Cerebellar nuclear complex (tissue), 1 donor: ENCODE results near the gene FAM72D.
"Not testable (repeated sequence)": the region's sequence is repeated elsewhere in the genome, so short reads cannot be mapped to it uniquely, and the experiment has no call there.

Experiments used
- DNase-seq, 2 experiments: peaks; one replicate each; lab custom pipeline; 2025; lab: John Stamatoyannopoulos, UW

Gene FAM72D

DNA sequence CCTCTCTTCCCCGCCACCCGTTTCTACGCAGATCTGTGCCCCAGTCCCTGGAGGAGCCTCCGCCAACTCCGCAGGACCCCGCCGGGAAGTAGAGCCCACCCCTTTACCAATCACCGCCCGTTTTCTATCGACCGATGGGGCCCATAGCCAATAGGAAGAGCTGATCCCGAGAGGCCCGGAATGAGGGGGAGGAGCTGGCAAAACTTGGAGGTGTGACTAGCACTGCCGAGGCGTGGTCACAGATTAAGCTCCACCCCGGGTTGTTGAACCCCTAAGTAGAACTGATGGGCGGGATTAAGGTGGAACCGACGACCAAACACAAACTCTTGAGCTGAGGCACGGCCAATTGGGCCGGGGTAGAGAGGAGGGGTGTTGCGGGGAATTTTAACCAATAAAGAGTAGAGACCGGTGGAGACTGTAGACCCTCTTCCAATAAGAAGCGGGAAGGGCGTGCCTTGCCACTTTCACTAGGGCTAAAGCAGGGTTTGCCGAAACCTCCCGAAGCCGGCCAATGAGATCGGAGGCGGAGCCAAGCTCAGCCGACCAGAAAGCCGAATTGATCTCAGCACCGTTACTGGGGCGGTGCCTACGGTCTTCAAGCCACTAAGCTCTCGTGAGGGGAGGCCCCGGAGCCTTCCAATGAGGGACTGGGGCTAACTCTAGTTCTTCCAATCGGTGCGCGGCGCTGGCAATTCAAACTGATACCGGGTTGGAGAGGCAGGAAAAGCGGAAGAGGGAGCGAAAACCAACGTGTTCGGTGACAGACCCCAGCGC, at the start of gene FAM72D, which contains the start of gene SRGAP2B:
FAM72D (plus strand) TSS at position 691 of the 774 bp plus-strand sequence. CDS start 874 bp downstream, outside the sequence.
SRGAP2B (minus strand) TSS at position 45 of the 774 bp plus-strand sequence. CDS start 2,427 bp downstream, outside the sequence.
- not testable (repeated sequence) for DNase-seq

DNA sequence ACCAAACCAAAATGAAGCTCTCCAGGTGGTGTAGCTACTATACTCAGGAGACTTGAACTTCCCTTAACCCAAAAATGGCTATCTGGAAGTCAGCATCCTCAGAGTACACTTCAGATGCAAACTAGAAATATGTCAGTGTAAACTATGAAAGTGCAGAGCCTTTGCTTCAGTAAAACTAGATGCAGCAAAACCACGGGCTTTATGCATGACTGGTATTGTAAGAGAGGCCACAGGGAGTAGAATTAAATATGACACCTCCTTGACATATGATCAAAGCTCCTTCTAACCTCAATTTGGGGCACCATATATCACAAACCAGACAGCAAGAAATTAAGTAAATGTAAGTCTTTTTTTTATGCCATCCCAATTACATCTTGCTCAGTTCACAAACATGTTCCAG, 48.2 kb upstream of the FAM72D start:
- DNase-seq = not testable (repeated sequence)

DNA sequence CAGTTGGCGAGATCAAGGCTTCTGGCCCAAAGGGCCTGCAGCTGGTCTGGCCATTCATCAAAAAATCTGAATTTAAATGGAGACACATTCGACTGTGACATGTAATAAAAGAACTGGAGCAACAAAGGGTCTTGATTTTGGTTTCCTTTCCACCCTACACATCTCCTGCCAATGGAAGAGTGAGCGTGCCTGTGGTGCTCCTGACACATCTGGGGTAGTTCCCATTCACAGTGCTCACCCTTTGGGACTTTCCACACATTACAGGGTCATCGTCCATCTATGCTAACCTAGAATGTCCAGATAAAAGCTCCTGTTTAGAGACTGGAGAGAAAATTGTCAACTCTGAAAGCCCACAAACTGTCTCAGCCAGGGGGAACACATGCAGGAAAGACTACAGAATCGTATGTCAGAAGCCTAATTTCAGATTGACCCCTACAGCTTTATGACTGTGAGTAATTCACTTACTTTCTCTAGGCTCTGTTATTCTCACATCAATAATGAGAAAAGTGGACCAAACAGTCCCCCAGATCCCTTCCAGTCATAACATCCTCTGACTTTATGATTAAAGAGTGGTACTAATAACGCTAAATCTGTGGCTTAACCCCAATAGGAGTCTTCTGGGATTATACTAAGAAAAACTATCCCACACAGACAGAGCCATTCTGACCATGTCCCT, 47.5 kb upstream of the FAM72D start:
- DNase-seq = not testable (repeated sequence)

DNA sequence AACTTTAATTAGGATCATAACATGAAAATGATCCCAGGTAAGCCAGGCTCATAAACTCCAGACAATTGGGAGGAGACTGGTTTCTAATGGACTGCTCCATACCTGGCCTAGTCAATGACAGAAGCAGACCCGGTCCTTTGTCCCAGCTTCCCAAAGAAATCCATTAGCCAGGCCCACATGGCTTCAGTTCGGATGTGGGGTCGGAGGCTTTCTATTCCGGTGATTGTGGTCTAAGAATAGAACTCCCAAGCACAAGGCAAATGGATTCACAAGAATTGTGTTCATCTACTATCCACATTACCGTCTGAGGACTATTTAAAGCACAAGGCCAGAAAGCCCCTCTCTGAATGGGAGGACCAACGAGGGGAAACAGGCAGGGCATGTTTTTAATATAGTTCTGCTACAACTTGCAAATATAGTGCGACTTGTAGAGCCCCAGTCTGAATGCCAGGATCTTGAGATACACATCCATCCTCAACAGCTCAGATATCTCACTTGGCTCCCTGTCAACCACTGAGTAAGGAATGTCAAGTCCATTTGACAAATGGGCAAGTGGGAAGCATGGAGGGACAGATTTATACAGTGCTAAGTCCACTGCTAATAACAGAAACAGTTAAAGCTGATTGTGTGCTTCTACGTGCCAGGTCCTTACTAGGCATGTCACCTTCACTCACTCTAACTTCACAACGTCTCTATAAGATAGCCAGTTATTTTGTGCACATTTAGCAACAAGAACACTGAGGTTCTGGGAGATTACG, 43.6 kb upstream of the FAM72D start:
- not testable (repeated sequence) for DNase-seq

DNA sequence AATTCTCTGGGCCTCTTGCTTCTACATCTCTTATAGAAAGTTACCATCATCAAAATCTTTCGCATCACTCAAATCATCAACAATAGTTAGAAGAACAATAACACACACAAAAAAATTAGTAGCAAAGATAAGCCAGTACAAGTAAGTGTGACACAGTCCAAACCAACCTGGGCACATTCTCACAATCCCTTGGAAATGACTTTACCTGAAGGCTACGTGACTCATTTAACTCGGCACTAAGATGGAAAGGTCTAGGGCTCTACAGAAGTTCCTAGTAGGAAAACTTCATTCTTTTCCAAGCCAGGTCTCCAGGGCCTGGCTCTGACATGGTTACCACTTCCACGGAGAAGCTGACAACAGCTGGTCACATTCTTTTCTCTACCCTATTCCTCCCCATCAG, 42.3 kb upstream of the FAM72D start:
- DNase-seq = not testable (repeated sequence)

DNA sequence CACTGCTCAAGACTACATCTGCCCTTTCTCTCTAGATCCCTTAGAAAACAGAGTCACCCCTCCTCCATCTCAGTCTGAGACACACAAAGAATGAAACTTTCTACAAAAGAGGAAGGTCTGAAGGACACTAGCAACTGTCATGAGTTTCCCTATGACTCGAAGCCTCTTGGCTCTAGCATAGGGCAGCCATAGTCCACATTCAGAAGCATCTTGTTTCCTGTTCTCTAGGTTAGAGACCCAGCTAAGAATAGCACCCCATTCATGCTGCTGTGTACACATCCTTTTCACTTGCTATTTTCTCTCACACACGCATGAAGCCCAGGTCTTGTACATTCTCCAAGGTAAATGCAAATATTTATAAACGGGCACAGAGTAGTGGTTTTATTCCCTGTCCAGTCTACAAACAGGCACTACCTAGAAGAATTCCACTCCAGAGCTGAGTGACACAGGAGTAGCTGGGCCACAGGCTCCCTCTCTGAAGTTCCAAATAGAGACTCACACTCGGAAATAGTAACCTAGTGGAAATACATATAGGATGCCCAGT, 40.5 kb upstream of the FAM72D start:
- DNase-seq = not testable (repeated sequence)

DNA sequence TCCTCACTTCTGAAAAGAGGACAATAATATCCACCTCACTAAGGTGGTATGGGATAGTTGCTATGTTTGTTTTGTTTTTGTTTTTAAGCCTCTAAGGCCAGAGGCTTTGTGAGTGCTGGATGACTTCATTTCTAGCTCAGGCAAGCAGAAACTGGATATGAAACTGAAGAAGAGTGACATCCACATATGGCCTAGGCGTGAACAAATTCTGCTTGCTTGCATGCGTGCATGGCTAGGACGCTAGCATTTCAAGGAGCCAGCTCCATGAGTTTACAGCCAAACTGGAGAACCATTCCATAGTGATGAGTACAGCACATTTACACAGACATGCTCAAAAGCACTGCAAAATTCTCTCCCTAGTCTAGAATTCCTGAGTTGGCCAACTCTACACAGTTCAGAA, 37.6 kb upstream of the FAM72D start:
- DNase-seq = not testable (repeated sequence)

DNA sequence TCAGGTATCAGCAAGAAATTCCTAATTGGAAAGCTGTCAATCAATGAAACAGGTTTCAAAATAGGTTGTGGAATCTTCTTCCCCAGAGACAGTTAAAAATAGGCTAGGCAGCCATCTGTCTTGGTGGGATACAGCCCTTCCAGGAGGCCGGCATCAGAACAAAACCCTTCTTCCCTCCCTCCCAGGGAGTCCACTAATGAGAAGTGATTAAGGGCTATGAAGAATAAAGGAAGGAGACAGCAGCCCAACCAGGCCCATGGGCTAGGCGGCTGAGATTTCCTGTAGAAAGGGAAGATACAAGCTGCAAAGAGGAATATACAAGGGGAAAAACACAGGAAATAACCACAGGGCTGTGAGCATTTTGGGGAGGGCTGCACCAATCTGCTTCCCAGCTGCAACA, 32.5 kb upstream of the FAM72D start:
- DNase-seq = not testable (repeated sequence)

DNA sequence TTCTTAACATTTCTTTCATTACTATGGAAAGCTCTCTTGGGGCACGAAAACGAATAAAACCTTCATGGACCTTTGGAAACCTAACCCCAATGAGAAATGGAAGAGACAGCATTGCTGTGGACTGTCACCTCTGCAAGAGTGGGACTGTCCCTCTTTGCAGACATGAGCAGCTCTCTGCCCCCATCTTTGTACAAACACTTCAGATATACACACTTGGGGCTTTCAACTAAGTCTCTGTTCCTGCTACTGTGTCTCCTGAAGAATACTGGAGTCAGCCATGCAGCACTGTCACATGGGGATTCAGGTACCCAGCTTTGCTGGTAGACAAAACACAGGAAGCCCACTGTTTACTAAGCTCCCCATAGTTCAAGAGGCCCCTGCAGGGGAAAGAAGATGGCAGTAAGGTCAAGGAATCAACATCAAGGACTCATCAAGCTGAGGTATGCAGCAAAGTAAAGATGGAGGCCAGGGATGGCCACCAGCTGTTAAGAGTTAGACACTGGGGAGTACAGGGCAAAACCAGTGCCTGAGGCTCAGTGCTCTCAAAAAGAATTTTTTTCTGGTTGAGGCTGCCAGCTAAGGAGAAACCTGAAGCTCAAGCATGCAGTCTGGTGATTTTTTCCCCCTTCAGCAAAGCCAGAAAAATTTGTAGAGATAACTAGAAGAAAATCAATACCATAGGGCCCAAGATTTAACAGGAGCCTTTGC, 31.7 kb upstream of the FAM72D start:
- not testable (repeated sequence) for DNase-seq

DNA sequence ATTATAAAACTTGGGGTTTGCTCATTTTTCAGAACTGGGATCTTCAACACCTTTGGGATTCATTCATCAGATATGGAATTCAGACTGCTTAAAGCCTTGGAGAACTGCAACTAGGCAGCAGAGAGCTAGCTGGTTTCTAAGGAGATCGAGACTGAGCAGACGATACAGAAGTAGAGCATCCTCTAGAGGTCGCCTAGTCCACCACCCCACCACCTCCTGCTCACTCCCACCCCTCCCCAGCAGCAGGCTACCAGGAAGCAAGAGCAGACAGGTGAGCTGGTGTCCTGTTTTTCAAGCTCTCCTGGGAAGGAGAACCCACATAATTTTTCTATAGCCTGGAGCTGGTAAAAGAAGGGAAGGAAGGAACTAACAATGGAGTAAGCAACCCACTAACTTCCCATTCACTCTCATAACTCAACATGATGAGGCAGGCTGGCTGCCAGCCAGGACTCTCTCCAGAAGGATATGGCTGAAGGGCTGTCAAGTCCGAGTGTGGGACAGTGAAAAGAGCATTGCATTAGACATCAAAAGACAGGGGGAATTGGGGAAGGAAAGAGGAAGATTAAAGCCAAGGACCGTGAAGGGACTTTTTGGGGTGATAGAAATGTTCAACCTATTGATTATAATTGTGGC, 30.5 kb upstream of the FAM72D start:
- DNase-seq = not testable (repeated sequence)

DNA sequence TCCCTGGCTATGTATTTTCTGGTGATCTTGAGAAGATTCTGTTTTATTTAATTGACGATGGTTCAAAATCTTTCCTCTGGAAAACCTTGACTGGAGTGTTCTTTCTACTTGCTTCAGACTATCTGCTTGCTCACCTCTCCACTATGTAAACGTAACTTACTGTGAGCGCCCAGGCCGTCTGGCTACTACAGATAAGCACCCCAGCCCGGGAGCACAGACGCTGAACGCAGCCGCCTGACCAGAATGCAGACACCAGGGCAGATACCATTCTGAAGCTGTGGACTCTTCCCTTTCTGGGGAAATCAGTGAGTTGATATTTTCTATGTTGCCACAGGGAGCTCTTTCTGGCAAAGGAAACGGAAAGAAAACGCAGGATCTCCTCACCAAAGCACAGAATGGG, 29.3 kb upstream of the FAM72D start:
- DNase-seq = not testable (repeated sequence)

DNA sequence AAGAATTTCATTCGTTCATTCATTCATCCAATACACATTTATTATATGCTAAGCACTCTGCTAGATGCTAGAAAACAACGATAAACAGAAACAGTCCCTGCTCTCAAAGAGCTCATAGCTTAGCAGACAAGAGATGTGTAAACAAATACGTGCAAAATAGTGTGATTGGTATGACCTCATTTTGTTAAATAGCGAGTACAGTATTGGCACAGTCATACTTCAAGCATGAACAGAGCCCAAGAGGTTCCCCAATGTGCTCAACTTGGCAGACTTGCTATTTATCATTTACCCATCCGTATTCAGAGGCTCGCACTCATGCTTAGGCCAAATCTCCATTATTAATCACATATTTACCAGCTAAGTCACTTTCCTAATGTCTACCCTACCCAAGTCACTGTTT, 24.2 kb upstream of the FAM72D start:
- DNase-seq = not testable (repeated sequence)

DNA sequence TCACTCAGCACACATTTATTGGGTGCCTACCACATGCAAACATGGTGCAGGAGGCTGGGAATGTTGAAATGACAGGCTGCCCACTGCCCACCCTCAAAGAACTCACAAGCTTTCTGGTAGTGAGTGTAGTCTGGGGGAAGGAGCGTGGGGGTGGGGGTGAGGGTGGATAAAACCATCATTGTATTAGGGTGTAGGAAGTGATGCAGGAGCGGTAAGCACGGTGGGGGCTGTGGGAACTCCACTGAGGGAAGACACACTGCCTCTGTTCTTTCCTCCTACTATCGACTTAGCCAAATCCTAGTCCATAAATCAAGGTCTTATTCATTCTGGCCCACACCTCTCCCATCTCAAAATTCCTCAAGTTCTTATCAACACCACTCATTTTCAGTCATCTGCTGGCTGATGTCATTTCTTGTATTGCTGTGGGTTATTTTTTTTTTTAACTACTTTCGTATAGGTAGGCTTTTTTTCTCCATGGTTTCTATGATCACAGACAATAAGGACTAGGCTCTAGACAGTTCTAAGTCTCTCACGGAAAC, 21.7 kb upstream of the FAM72D start:
- DNase-seq = not testable (repeated sequence)

DNA sequence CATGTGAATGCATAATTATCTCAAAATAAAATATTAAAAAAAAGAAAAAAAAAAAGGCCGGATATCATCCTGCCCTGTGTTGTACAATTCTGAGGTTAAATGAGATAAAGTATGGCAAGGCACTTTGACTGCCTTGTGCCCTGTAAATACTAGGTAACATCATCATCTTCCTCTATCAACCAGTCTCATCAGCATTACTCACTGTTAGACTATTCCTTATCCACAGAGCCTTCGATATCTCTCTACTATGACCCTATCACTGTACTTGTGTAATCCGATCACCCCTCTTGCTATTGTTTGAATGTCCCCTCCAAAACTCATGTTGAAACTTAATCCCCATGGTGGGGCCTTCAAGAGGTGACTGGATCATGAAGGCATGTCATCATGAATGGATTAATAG, 18.9 kb upstream of the FAM72D start:
- DNase-seq = not testable (repeated sequence)

DNA sequence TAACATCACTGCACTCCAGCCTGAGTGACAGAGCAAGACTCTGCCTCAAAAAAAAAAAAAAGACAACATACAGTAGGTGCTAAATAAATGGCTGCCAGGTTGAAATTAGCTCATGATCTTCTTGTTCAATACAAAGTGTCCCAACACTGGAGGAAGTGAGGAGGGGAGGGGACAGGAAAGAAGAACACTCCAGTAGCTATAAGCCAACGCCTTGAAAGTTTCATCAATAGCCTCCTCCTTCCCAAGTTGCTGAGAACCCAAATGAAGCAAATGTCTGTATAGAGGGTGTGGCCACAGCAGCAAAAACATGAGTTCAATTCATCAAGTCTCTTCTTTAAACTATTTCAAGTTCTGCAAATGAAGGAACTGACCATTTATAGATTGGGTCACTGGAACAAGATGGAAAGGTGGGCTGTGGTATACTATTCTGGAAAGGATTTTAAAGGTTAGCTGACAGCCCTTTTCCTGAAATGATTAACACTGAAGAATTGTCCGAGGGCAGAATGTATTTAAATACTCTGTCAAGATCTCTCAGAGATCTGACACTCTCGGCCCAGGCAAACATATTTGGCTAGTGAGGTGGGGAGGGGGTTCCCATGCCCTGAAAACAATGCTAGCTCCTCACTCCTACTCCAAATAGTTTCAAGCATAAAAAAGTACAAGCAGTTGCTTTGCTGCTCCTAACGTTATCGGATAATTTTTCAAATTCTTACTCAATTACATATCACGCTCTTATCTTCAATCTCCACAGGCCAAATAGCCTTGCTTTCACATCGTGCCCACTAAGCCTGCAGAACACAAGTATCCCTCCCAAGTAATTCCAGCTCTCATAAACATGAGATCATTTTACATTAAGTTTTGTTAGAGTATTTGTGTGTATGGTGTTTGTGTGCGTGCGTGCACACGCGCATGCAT, 17.6 kb upstream of the FAM72D start:
- DNase-seq = not testable (repeated sequence)

DNA sequence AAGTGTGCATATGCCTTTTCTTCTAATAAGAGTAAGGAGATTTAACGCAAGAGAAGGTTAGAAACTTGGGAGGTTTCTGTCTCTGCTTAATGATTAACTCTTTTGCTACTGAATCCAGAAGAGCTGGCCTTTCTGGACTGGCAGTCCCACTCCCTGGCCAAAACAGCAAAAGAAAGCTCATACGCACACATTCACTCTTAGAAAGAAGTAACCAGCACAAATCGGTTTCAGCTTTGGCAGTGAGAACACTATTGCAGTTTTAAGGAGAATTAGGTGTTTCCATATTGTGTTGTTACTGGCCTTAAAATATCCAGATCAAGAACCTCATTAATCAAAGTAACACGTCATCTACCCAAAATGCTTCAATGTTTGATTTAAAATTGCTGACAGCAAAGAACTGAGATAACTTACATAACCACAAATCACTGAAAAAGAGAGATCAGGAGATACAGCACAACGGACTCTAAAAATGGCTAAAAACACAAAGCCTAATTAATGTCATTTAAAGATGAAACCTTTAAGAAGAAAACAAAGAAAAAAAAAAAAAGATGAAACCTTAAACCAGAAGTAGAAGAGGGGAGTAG, 16.9 kb upstream of the FAM72D start:
- not testable (repeated sequence) for DNase-seq

DNA sequence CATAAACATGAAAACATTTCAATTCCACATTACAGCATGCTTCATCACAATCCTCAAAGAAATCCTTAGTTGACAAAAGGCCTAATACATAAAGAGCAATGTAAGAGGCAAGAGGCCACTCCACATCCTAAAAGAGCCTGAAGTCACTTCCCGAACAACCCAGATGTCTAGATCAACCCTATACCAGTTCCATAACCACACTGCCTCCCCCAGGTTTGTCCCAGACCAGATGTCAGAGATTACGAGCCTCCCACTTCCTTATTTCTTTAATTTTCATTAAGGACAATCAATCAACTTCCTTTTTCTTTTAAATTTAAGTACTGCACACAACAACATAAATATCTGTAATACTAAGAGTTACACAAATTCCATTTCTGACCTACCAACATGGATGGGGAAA, 16.0 kb upstream of the FAM72D start:
- not testable (repeated sequence) for DNase-seq

DNA sequence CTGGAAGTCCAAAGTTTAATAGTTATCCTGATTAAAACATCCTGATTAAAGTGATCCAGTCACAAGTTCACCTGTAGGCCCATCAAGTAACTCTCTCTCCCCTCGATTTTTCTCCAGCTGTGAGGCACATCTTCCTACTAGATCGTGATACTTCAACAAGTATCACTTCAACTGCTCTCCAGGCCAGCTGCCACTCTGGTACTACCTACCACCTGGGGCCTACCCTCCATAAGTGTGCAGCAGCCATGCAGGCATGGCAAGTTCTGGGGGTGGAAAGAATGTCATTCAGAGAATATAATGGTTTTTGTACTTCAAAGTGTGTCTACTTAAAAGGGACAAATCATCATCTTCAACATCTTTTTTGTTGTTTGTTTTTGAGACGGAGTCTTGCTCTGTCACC, 15.6 kb upstream of the FAM72D start:
- not testable (repeated sequence) for DNase-seq
